ENCODE data around the gene TALDO1.

The TALDO1 gene

GRCh38 chr11:787084-787675 is 39.9 kb downstream of the TALDO1 start:
- no peak for DNase-seq (ENCODE audit: low spot score)

- DNase-seq (ENCODE audit: low spot score) = no peak
Measured at GRCh38 chr11:788009-788640, 40.9 kb downstream of the TALDO1 start.

- no peak for DNase-seq (ENCODE audit: low spot score)
Measured at GRCh38 chr11:788953-789940, 42.0 kb downstream of the TALDO1 start.

GRCh38 chr11:789943-790342 is 42.7 kb downstream of the TALDO1 start, which contains the start of gene CEND1:
TSS of gene CEND1 (minus strand) at chr11:790090. CDS start at chr11:788576, 1,514 bp downstream.
- peak; percentile 48 for DNase-seq (ENCODE audit: low spot score)

GRCh38 chr11:790721-791564 is 43.7 kb downstream of the TALDO1 start:
- DNase-seq (ENCODE audit: low spot score) = no peak

- no peak for DNase-seq (ENCODE audit: low spot score)
Measured at GRCh38 chr11:791658-792534, 44.6 kb downstream of the TALDO1 start.

GRCh38 chr11:792535-792821 is 45.2 kb downstream of the TALDO1 start:
- no peak for DNase-seq (ENCODE audit: low spot score)

GRCh38 chr11:792873-793272 is 45.6 kb downstream of the TALDO1 start:
- DNase-seq (ENCODE audit: low spot score) = no peak

GRCh38 chr11:793556-793955 is 46.3 kb downstream of the TALDO1 start:
- no peak for DNase-seq (ENCODE audit: low spot score)

- no peak for DNase-seq (ENCODE audit: low spot score)
Measured at GRCh38 chr11:794013-794765, 46.9 kb downstream of the TALDO1 start.

- no peak for DNase-seq (ENCODE audit: low spot score)
Measured at GRCh38 chr11:794766-795633, 47.7 kb downstream of the TALDO1 start.

- DNase-seq (ENCODE audit: low spot score) = no peak
Measured at GRCh38 chr11:795634-796564, 48.6 kb downstream of the TALDO1 start.

GRCh38 chr11:796565-797295 is 49.5 kb downstream of the TALDO1 start:
- DNase-seq (ENCODE audit: low spot score) = no peak

- peak; percentile 57 for DNase-seq (ENCODE audit: low spot score)
Measured at GRCh38 chr11:797296-798092, 50.2 kb downstream of the TALDO1 start.

GRCh38 chr11:798093-798713 is 50.9 kb downstream of the TALDO1 start, which contains the start of gene SLC25A22:
TSS of gene SLC25A22 (minus strand) at chr11:798281. CDS start at chr11:795006, 3,275 bp downstream.
- DNase-seq (ENCODE audit: low spot score) = no peak

All from pons (tissue), 1 donor.